ENCODE results near the gene ZNF750.

Gene ZNF750

DNA sequence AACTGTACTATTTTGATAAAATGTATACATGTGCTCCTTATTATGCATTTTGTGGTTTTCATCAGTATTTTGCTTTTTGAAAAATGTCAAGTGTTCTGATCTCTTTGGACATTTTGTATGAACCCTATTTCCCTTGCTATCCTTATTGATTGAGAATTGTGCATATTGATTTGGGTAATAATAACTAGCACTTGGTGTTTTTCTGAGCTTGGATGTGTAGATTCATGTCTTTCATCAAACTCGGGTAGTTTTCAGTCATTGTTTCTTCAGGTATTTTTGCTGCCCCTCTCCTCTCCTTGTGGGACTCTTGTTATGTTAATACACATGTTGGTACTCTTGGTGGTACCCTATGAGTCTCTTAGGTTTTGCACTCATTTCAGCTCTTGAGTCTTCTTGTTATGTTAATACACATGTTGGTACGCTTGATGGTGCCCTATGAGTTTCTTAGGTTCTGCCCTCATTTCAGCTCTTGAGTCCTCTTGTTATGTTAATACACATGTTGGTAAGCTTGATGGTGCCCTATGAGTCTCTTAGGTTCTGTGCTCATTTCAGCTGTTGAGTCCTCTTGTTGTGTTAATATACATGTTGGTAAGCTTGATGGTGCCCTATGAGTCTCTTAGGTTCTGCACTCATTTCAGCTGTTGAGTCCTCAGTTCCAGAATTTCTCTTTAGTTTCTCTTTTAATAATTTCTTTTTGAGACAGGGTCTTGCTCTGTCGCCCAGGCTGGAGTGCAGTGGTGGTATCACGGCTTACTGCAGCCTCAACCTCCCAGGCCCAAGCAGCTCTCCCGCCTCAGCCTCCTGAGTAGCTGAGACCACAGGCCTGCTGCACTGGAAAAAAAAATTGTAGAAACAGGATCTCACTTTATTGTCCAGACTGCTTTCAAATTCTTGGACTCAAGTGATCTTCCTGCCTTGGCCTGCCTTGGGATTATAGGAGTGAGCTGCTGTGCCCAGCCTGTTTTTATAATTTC lies 19.3 kb downstream of the ZNF750 start:
- intact Hi-C loops (cut with DNase I), result no loop called here
- DNase-seq, result peak in 1 of 10 donors; percentile 31

DNA sequence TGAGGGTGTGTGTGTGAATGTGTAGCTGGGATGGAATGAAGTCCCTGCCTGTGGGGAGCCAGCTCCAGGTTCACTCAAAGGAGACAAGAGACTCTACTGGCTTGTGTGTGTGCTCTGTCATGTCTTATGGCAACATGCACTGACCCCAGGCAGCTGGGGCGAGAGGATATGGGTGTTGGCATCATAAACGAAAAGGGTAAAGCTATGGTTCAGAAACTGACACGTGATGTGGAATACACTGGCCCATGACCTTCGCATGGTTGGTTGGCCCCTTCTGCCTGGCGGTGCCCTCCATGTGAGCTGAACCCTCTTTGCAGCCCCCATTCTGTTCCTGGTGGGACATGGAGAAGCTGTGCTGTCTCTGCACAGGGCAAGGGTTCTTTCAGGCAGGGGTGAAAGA lies 21.9 kb downstream of the ZNF750 start:
- peak in 3 of 10 donors; percentile 21 to 58 (median 24) for DNase-seq
- intact Hi-C loops (cut with DNase I), result no loop called here

DNA sequence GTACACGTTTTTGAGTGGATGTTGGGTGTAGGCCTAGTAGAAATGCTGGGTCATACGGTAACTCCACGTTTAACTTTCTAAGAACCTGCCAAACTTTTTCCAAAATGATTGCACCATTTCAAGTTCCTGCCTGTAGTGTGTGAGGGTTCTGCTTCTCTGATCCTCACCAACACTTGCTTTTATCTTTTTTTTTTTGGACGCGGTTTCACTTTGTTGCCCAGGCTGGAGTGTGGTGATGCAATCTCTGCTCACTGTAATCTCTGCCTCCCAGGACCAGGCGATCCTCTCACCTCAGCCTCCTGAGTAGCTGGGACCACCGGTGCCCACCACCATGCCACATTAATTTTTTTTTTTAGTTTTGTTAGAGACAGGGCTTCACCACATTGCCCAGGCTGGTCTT lies 23.5 kb downstream of the ZNF750 start:
- intact Hi-C loops (cut with DNase I), result no loop called here
- DNase-seq, result peak in 1 of 10 donors; percentile 53

DNA sequence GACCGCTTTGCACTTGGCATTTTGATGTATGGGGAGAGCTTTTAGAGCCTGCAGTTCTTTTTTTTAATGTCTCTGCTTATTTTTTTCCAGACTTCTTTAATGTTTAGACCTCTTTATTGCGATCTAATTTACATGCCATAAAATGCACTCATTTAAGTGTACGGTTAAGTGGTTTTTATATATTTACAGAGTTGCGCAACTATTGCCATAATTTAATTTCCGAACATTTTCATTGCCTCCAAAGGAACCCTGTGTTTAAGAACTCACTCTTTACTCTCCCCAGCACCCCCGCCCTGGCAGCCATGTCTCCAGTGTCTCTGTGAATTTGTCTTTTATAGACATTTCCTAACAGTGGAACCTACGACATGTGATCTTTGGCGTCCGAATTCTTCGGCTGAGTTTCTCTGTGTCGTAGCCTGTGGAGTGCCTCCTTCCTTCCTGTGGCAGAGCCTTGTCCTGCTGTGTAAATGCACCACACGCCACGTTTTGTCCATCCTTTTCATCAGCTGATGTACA lies 24.0 kb downstream of the ZNF750 start:
- DNase-seq, result peak in 2 of 10 donors; percentile 14 to 42

DNA sequence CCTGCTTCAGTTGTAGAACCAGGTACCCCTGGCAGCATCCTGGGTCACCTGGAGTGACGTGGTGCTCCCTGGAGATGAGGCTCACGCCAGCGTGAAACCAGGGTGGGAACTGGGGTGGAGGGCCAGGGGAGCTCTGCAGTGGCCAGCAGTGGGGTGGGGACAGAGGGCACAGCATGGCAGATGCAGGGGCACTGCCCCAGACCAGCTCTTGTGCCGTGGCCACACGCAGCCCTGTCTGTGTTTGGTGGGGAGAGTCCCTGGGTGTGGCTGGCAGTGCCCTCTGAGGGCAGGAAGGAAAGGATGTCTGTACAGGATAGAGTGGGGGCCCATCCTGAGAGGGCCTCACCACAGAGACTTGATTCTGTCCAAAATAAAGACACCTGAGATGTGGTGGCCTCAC lies 24.5 kb downstream of the ZNF750 start:
- intact Hi-C loops (cut with DNase I), result no loop called here
- peak in 2 of 10 donors; percentile 33 to 67 for DNase-seq

More for the DNA sequence above, 24.0 kb downstream of the ZNF750 start:
- intact Hi-C loops (cut with DNase I), result no loop called here

DNA sequence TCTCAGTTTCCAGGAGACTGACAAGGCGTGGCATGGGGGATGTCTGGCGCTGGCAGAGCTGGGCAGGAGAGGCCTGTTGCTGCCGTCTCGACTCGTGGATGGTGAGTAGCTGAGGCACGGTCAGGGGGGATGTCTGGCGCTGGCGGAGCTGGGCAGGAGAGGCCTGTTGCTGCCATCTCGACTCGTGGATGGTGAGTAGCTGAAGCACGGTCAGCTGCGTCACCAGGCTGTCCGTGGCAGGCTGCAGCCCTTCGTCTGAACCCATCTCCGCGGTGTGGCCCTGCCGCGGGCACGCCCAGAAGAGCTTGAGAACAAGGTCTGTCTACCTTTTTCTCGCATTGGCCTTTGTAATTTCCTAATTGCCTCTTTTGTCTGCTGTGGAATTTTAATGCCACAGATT lies 25.0 kb downstream of the ZNF750 start:
- peak in 3 of 10 donors; percentile 43 to 68 (median 48) for DNase-seq
- intact Hi-C loops (cut with DNase I), result no loop called here

DNA sequence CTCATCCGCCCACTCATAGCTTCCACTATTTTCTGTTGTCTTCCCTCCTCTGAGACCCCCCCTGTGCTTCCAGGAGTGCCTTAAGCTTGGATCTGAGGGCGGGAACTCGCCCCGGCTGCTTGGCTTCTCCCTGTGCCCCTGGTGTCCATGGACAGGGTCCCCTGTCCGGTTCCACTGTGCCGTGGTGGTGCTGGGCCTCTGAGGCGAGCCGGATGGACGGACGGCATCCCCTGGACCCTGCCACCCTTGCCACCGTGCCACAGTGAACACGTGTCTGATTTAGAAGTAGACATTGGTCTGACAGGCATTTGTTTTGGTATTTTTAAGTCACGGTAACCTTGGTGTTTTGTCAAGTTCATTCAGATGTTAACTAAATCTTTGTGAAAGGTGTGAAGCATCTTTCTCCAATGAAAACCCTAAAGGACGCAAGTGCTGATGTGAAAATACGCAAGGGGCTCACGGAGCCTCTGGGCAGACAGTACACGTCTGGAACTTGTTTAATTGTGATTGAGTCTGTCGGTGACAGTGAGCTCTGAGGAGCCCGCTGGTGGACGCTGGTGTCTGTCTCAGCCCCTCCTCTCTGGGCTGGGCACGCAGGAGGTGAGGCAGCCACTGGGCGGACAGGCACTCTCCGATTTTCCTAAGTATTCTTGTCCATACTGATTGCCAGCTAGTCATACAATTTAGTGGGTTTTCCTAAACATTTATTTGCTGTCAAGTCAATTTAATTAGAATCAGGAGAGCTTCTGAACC lies 26.3 kb downstream of the ZNF750 start:
- peak in 3 of 10 donors; percentile 47 to 65 (median 57) for DNase-seq
- intact Hi-C loops (cut with DNase I), result no loop called here

DNA sequence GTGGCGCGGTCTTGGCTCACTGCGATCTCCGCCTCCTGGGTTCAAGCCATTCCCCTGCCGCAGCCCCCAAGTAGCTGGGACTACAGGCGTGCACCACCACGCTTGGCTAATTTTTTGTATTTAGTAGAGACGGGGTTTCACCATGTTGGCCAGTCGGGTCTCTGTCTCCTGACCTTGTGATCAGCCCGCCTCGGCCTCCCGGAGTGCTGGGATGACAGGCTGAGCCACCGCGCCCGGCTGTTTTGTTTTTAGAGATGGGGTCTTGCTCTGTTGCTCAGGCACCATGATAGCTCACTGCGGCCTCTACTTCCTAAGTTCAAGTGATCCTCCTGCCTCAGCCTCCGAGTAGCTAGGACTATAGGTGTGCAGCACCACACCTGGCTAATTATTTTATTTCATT lies 27.2 kb downstream of the ZNF750 start:
- intact Hi-C loops (cut with DNase I), result no loop called here
- DNase-seq, result peak in 2 of 10 donors; percentile 49 to 62

DNA sequence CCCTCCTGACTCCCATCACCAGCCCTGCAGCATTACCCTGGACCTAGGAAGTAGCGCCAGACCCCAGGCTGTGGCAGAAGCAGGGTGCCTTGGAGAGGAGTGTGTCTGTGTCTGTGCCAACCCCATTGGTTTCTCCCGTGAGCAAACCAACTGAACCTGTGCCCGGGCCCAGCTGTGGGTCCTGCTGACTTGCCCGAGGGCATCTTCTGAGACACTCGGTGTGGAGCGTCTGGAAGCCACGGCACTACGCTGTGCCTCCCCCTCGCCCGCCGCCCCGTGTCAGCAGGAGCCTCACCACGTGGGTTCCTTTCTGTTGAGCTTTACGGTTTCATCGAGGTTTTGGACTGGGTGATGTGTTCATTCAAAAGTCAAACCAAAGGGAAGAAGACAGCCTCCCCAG lies 27.8 kb downstream of the ZNF750 start:
- peak in 3 of 10 donors; percentile 45 to 77 (median 65) for DNase-seq

DNA sequence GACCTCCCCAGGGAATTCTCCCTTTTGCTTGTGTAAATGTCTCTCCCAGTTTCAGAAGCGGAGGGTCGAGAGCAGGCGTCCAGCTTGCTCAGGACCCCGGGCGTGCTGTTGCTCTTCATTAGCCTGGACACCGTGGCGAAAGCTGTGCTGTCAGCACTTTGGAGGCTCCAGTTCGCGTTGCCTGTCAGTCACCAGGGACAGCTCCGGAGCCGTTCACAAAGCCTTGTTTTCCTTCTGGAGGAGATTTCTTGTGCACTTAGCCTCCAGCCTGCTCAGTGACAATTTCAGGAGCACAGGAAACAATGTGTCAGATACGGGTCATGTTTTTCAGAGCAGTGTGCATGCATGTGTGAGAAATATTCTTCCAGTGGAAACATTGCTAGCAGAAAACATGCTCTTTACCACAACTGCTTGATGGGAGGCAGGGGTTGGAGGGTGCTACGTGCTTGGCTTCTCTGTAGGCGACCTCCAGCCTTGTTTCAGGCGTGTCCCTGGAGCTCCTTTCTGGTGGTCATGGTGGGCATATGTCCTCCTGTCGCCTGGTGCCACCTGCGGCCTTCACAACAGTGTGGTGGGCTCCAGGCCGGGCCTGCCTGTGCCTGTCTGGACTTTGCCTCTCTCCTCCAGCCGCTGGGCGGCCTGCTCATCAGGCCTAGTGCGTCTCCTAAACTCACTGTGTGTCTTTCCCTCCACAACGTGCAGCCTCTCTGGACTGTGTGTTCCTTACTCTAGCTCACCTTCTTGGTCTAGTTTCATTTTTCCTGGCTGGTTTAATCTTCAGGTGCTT lies 29.0 kb downstream of the ZNF750 start:
- DNase-seq, result peak in 3 of 10 donors; percentile 62 to 77 (median 77)
- intact Hi-C loops (cut with DNase I), result no loop called here

More for the DNA sequence above, 27.8 kb downstream of the ZNF750 start:
- intact Hi-C loops (cut with DNase I), result no loop called here

DNA sequence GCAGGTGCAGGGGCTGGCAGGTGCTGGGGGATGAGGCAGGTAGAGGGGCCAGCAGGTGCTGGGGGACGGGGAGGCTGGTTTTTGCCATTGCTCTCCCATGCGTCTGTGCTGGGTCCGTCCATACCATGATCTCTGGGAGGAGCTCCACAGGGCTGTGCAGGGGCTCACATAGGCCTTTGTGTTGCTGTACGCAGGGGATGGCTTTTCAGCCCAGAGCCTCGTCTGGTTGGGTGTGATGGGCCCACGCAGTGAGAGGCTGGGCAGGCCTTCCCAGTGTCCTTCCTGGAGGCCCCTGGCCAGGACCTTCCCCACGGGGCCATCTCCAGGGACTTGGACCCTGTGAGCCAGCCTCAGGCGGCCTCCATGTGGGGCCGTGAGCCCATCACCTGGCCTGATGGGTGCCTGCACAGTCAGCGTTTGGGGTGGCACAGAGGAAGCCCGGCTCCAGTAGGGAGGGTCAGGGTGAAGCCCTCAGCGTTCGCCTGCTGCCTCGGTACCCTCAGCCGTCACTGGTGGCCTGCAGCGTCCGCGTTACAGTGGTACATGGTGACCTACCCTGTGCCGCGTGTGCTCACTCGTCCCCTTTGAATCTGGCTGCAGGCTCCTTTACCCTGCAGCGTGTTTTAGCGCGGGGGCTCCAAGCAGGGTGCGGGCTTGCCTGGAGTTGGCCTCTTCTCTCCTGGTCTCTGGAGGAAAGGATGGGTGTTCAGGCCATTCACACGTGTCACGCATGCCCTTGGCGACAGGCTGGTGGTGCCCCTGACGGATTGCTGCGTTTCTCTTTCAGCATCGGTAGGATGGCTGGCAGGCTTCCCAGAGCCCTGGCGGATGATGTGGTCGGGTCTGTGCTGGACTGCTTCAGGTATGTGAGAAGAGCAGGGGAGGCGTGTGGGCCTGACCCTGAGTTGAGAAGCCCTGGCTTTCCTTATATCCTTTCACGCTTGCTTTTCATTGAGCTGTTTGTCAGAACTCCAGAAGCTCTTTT lies 30.6 kb downstream of the ZNF750 start:
- peak in 3 of 10 donors; percentile 65 to 86 (median 70) for DNase-seq
- intact Hi-C loops (cut with DNase I), result no loop called here

DNA sequence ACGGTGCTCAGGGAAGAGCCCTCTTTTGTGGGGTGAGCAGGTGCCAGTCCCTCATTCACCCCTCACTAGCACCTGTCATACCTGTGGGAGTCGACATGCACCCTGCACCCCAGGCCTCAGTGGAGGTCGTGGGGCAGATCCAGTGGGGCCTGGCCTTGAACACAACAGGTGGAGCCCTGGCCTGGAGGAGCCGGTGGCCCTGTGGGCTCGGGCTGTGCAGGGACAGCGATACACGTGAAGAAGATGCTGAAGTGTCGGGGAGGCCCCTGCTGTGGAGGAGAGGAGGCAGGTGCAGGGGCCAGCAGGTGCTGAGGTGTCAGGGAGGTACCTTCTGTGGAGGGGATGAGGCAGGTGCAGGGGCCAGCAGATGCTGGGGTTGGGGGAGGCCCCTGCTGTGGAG lies 31.8 kb downstream of the ZNF750 start:
- peak in 1 of 10 donors; percentile 66 for DNase-seq
- intact Hi-C loops (cut with DNase I), result no loop called here

DNA sequence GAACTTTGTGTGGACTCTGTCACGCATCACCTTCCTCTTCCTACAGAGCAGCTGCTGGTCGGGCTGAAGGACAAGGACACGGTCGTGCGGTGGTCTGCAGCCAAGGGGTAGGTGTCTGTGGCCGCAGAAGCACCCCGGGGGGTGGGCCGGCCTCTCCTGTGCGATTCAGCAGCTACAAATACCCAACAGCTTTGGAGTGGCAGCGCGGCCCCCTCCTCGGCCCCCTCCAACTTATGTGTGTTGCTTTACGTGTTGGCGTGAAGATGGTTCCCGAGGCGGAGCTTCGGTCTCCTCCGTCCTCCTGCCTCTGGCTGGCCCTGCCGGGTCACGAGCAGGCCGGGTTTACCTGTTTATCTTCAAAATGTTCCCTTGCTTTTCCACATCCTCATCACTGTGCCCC lies 32.3 kb downstream of the ZNF750 start:
- peak in 2 of 10 donors; percentile 66 to 75 for DNase-seq
- intact Hi-C loops (cut with DNase I), result no loop called here

DNA sequence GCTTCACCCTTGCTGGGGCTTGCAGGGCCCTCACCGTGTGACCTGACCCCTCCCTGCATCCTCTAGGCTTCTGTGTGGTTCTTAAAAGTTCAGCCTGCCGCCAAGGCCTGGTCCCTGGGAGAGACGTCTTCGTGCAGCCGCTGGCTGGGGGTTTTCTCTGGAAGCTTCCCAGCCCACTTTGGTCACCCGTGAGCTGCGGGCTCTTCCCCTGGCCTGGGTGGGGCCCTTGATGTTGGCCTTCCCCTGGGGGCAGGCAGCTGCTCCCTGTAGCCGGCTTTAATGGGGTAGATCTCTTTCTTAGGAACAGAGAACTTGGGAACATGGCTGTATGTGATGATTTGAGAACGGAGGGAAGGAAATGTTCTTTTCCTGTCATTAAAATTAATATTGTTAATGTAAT lies 32.7 kb downstream of the ZNF750 start:
- peak in 1 of 10 donors; percentile 21 for DNase-seq
- intact Hi-C loops (cut with DNase I), result no loop called here

DNA sequence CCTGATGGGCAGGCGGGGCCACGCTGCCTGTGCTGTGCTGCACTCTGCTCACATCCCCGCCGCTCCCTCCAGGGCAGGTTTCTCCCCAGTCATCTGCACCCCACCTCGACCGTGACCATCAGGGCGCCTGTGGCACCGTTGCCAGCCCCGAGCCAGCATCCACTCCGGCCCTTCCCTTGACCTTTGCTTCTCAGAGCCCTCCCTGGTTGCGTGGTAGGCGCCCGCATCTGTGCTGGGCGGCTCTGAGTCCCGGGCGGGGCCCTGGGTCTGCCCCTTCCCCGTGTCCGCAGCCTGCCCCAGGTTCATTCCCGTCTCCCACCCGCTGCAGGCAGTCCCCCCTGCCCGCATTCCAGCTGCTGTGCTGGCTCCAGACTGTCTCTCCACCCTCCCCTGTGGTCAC lies 33.2 kb downstream of the ZNF750 start:
- DNase-seq, result peak in 2 of 10 donors; percentile 54 to 79
- intact Hi-C loops (cut with DNase I), result no loop called here

DNA sequence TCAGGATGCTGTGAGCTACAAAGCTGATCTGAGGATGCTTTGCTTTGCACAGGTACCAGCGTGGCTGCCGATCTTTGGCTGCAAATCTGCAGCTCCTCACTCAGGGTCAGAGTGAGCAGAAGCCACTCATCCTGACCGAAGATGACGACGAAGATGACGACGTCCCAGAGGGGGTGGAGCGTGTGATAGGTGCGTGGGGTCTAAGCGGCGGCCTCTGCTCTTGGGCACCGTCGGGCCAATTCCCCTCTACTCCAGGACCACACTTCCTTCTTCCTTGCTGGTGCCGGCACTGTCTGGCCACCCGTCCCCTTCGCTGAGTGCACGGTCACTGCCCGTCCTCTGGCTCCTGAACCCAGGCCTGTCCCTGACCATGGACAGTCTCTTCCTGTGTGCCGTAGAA lies 34.0 kb downstream of the ZNF750 start:
- peak in 2 of 10 donors; percentile 53 to 69 for DNase-seq
- intact Hi-C loops (cut with DNase I), result no loop called here

DNA sequence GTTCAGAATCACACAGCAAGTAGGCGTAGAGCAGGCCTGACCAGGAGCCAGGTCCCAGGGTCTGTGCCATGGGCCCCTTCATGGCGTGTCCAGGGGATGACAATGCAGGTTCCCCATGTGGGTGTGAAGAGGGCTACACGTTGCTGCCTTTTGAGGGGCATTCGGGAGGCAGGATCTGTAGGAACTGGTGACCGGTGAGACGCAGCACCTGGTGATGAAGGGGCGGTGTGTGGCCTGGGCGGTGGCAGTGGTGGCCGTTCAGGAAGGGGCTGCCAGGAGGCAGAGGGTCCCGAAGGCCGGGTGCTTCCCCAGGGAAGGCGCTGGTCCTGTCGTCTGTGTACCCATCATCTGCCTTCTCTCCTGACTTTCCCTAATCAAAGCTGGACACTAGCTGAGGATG lies 34.6 kb downstream of the ZNF750 start:
- intact Hi-C loops (cut with DNase I), result no loop called here
- no peak for DNase-seq

DNA sequence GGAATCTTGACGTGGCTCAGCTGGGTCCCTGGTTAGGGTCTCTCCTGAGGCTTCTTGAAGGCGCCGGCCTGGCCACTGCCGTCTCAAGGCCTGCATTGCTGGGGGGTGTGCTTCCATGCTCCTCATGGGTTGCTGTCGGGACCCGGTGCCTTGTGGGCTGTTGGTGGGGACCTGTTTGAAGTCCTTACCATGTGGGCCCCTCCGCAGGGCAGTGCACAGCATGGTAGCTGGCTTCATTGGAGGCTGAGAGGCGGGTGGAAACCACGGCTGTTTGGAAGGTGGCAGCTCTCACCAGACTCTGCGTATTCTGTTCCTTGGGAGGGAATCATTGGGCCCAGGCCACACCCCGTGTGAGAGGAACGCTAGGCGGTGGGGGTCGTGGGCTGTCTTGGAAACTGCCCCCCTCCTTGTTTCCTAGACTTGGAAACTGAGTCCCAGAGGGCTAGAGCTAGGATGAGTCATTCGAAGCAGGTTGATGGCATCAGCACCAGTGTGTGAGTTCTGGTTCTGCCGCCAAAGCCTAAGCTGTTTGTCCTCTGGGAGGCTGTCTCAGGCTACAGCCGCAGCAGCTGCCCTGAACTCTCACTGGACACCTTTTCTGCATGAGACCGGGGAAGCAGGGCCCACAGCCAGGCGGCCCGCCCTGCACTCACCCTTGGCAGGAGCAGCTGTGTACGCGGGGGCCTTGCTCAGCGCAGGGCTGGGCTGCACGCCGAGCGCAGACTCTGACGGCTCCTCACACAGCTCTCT lies 35.2 kb downstream of the ZNF750 start:
- intact Hi-C loops (cut with DNase I), result no loop called here
- DNase-seq, result peak in 9 of 10 donors; percentile 36 to 94 (median 60)

Measured in posterior cingulate gyrus (tissue), 11 donors.